Activated naive CD4-positive, alpha-beta T cell treated with anti-CD3 and anti-CD28 coated beads for 36 hours (primary cell): ENCODE results near the gene ALDH3B1. TPM values are rescaled to one million over a fixed set of nuclear protein-coding genes. Genes with fewer than 3 reads are reported as not detected.

ENCODE experiments used
- CTCF ChIA-PET: fragments of 350-600 bp; sonication (Branson Sonifier 250); formaldehyde crosslinking; loops from one replicate; lab custom pipeline; 2021; ENCODE audit warnings: antibody characterized with exemption; lab: Charles Lee
- DNase-seq: peaks from one replicate; pipeline ENCODE4 v3.0.0-alpha.2; 2020
- H3K27ac Mint-ChIP-seq: one replicate; pipeline ENCODE4 v1.8.0; 2021; ENCODE audit warnings: mild to moderate bottlenecking, mixed read lengths
- H3K27me3 Mint-ChIP-seq: one replicate; pipeline ENCODE4 v1.8.0; 2021; ENCODE audit warnings: low read depth, mixed read lengths
- H3K36me3 Mint-ChIP-seq: one replicate; pipeline ENCODE4 v1.8.0; 2021; ENCODE audit warnings: low read depth, mixed read lengths
- H3K4me1 Mint-ChIP-seq: one replicate; pipeline ENCODE4 v1.8.0; 2021; ENCODE audit warnings: low read depth, mixed read lengths
- H3K4me3 Mint-ChIP-seq: one replicate; pipeline ENCODE4 v1.8.0; 2021; ENCODE audit warnings: mild to moderate bottlenecking, moderate library complexity, mixed read lengths
- H3K9me3 Mint-ChIP-seq: one replicate; pipeline ENCODE4 v1.8.0; 2021; ENCODE audit warnings: mixed read lengths
- intact Hi-C: fragments of 100-400 bp; cut with micrococcal nuclease; formaldehyde crosslinking; loops from one replicate; pipeline ENCODE4 v1.15.1; 2023
- total RNA-seq, 2 experiments: library from RNA; stranded (reverse); gene quantifications; one replicate each; pipeline ENCODE4 v1.2.3, GENCODE V29; 2021

Gene ALDH3B1
- total RNA-seq, 2 experiments from 2014 or later: not detected

GRCh38 chr11:68018730-68019190 is 8.6 kb downstream of the ALDH3B1 start:
- intact Hi-C loops: no loop called here
- Mint-ChIP-seq H3K27me3 (no peaks in the 10 kb centered on the region), H3K4me3 (no peak overlapping the region), H3K4me1 (no peaks in the 10 kb centered on the region), H3K9me3 (no peaks in the 10 kb centered on the region), H3K27ac (no peak overlapping the region), H3K36me3 (no peaks in the 10 kb centered on the region)
- no peak for DNase-seq
- CTCF ChIA-PET: no interaction called here

DNA sequence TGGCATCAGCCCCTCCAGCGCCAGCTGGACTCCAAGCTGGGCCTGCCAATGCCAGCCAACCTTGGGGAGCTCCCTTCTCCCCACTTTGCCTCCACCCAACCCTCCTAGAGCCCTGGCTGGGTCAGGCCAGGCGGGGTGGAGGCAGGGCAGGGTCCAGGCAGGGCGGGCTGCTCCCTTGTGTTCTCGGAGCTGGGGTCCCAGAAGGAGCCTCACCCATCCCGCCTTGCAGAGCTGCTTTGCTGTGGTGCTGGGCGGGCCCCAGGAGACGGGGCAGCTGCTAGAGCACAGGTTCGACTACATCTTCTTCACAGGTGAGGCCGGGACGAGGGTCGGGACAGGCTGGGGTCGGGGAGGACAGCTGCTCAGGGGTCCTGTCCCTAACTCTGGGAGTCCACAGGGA is 9.4 kb downstream of the ALDH3B1 start:
- Mint-ChIP-seq H3K27me3 (no peaks in the 10 kb centered on the region), H3K36me3 (no peaks in the 10 kb centered on the region), H3K4me3 (no peak overlapping the region), H3K4me1 (no peaks in the 10 kb centered on the region), H3K9me3 (peaks cover 2% of the 10 kb centered on the region), H3K27ac (no peak overlapping the region)
- intact Hi-C loops: no loop called here
- DNase-seq: no peak
- CTCF ChIA-PET: no interaction called here

GRCh38 chr11:68020575-68020974 is 10.4 kb downstream of the ALDH3B1 start:
- Mint-ChIP-seq H3K9me3 (peaks cover 7% of the 10 kb centered on the region), H3K4me1 (no peaks in the 10 kb centered on the region), H3K27me3 (no peaks in the 10 kb centered on the region), H3K27ac (no peak overlapping the region), H3K36me3 (peaks cover 8% of the 10 kb centered on the region), H3K4me3 (no peak overlapping the region)
- CTCF ChIA-PET: no interaction called here
- intact Hi-C loops: no loop called here
- no peak for DNase-seq

GRCh38 chr11:68021167-68021787 is 11.2 kb downstream of the ALDH3B1 start:
- intact Hi-C loops: no loop called here
- DNase-seq: no peak
- Mint-ChIP-seq H3K27ac (no peak overlapping the region), H3K9me3 (peaks cover 7% of the 10 kb centered on the region), H3K36me3 (peaks cover 8% of the 10 kb centered on the region), H3K4me3 (no peak overlapping the region), H3K4me1 (no peaks in the 10 kb centered on the region), H3K27me3 (no peaks in the 10 kb centered on the region)
- CTCF ChIA-PET: no interaction called here

- H3K27ac Mint-ChIP-seq: no peak overlapping the region
- no peak overlapping the region for H3K4me3 Mint-ChIP-seq
- H3K4me1 Mint-ChIP-seq: no peaks in the 10 kb centered on the region
- H3K27me3 Mint-ChIP-seq: no peaks in the 10 kb centered on the region
- DNase-seq: no peak
- intact Hi-C loops: no loop called here
- H3K36me3 Mint-ChIP-seq: peaks cover 8% of the 10 kb centered on the region
- CTCF ChIA-PET: no interaction called here
- H3K9me3 Mint-ChIP-seq: peaks cover 7% of the 10 kb centered on the region
Measured at GRCh38 chr11:68022531-68022930, 12.4 kb downstream of the ALDH3B1 start.

DNA sequence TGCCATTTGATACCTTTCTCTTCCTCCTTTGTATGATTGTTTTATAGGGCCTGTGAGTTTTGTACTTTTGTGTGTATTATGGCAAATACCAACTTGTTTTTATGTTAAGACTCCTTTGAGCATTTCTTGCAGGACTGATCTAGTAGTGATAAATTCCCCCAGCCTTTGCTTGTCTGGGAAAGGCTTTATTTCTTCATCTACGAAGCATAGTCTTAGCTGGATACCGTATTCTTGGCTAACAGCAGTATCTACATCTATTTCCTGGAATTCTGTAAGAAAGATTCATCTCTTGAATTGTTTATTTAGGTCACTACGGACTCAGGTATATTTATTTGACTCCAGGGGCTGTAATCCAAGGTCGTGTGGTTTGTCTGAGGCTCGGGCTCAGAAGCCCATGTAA is 14.4 kb downstream of the ALDH3B1 start:
- H3K4me1 Mint-ChIP-seq: peaks cover 9% of the 10 kb centered on the region
- no peak for DNase-seq
- H3K36me3 Mint-ChIP-seq: peaks cover 10% of the 10 kb centered on the region
- CTCF ChIA-PET: no interaction called here
- H3K27ac Mint-ChIP-seq: no peak overlapping the region
- intact Hi-C loops: no loop called here
- H3K9me3 Mint-ChIP-seq: peaks cover 7% of the 10 kb centered on the region
- H3K4me3 Mint-ChIP-seq: no peak overlapping the region
- no peaks in the 10 kb centered on the region for H3K27me3 Mint-ChIP-seq

DNA sequence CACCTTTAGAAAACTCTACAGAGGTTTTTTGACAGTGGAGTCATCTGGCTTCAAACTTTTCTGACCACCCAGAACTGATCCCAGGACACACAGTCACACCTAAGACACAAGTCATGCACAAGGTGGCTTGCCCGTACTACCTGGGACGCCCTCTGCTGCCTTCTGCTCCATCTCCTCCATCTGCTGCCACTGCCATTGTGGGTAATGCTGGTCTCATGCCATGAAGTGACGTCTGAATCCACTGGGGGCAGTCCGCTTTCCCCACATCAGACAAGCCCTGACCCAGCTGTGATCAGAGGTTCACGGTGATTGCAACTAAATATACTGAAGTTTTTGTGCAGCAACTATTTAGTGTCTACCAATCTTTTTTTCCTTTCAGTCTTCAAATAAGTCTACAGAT is 14.9 kb downstream of the ALDH3B1 start:
- H3K4me1 Mint-ChIP-seq: peaks cover 14% of the 10 kb centered on the region
- no peak overlapping the region for H3K27ac Mint-ChIP-seq
- no peak for DNase-seq
- peaks cover 7% of the 10 kb centered on the region for H3K9me3 Mint-ChIP-seq
- intact Hi-C loops: no loop called here
- H3K27me3 Mint-ChIP-seq: no peaks in the 10 kb centered on the region
- no peak overlapping the region for H3K4me3 Mint-ChIP-seq
- CTCF ChIA-PET: interaction anchor here (0.5 to 0.7 kb wide), 2 partner anchors 182 to 184 kb away, joined by 4 read pairs; no protein-coding TSS in a partner anchor
- H3K36me3 Mint-ChIP-seq: peaks cover 10% of the 10 kb centered on the region

DNA sequence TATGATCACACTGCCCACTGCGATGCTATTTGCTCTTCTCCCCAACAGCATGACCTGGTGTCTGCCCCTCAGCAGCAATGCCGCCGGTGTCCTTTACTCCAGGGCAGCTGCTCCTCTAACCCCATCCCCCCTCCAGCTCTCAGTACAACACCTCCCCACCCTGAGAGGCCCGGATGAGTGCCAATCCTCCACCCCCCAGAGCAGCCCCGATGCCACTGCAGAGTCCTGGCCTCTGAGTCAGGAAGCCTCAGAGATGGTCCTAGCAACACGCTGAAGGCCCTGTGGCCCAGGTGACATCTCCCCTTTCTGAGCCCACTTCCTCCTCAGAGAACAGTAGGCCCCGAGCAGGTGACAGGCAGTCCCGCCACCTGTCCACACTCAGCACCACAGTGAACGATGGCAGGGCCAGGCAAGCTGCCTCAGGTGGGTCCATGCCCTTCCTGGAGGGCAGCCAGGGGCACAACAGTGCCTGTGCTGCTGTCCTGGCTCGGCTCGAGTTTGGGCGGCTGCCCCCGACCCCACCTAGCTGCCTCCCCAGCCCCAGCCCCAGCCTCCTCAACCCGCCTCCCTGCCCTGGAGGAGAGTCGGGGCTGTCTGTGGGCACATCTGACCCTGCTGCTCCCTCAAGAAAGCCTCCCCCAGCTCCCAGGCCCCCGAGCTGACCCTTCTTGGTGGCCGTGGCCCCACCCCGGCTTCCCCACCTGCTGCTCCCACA is 16.4 kb downstream of the ALDH3B1 start:
- no peak overlapping the region for H3K27ac Mint-ChIP-seq
- H3K4me1 Mint-ChIP-seq: peaks cover 19% of the 10 kb centered on the region
- no peak overlapping the region for H3K4me3 Mint-ChIP-seq
- H3K36me3 Mint-ChIP-seq: peaks cover 10% of the 10 kb centered on the region
- H3K27me3 Mint-ChIP-seq: no peaks in the 10 kb centered on the region
- peaks cover 7% of the 10 kb centered on the region for H3K9me3 Mint-ChIP-seq
- CTCF ChIA-PET: no interaction called here
- intact Hi-C loops: no loop called here
- no peak for DNase-seq

- H3K27ac Mint-ChIP-seq: no peak overlapping the region
- intact Hi-C loops: no loop called here
- no peaks in the 10 kb centered on the region for H3K27me3 Mint-ChIP-seq
- no peak overlapping the region for H3K4me3 Mint-ChIP-seq
- peaks cover 10% of the 10 kb centered on the region for H3K36me3 Mint-ChIP-seq
- peaks cover 23% of the 10 kb centered on the region for H3K4me1 Mint-ChIP-seq
- CTCF ChIA-PET: no interaction called here
- DNase-seq: no peak
- H3K9me3 Mint-ChIP-seq: peaks cover 7% of the 10 kb centered on the region
Measured at GRCh38 chr11:68027667-68028066, 17.5 kb downstream of the ALDH3B1 start.

DNA sequence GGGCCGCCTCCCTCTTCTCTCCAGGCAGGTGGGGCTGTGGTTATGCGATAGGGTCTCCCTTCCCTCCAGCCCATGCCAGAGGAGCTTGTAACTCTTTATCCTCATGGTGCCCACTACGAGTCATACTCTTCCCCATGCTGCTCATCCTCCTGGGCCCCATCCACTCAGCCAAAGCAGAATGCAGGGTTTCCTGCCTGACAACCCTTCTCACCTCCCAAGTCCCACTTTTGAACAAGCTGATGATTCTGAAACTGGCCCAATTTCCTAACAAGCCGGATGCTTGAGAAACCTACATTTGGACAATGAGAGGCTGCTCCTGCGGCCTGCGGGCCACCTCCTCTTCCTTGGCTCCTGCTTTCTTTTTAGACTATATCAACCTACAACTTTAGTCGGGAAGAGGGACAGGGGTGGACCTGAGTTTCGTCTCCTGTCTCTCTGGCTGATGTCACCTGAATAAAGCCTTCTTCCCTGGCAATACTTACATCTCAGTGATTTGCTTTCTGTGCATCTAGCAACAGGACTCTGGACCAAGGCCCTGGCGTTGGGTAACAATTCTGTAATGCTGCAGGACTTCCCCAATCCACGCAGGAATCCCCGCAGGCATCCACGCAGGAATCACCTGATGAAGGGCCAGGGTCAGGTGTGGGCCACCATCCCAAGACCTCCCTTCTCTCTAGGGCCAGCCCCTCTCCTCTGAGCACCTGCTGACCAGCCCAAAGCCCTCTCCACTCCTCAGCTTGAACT is 18.8 kb downstream of the ALDH3B1 start:
- no peak overlapping the region for H3K27ac Mint-ChIP-seq
- H3K4me1 Mint-ChIP-seq: peaks cover 23% of the 10 kb centered on the region
- H3K27me3 Mint-ChIP-seq: no peaks in the 10 kb centered on the region
- intact Hi-C loops: no loop called here
- CTCF ChIA-PET: no interaction called here
- H3K9me3 Mint-ChIP-seq: peaks cover 7% of the 10 kb centered on the region
- H3K4me3 Mint-ChIP-seq: peak overlapping the region; percentile 91
- no peak for DNase-seq
- peaks cover 12% of the 10 kb centered on the region for H3K36me3 Mint-ChIP-seq

- Mint-ChIP-seq H3K4me1 (peaks cover 23% of the 10 kb centered on the region), H3K36me3 (peaks cover 4% of the 10 kb centered on the region), H3K27me3 (no peaks in the 10 kb centered on the region), H3K4me3 (peak within 1 kb of the TSS; percentile 91), H3K9me3 (no peaks in the 10 kb centered on the region), H3K27ac (peak within 1 kb of the TSS; percentile 88)
- CTCF ChIA-PET: no interaction called here
- intact Hi-C loops: loop anchor here (1.0 to 10.0 kb wide), 8 partner anchors 9 to 526 kb away; partner anchors contain the start of genes CDK2AP2, CHKA, PITPNM1 and PPP6R3
- DNase-seq: peak; percentile 98
Measured at GRCh38 chr11:68030318-68031143, 20.4 kb downstream of the ALDH3B1 start, which contains the start of gene NDUFS8. NDUFS8 (plus strand) TSS chr11:68030681; CDS start chr11:68032152, 1,471 bp downstream.

GRCh38 chr11:68031144-68031464 is 21.0 kb downstream of the ALDH3B1 start:
- peaks cover 23% of the 10 kb centered on the region for H3K4me1 Mint-ChIP-seq
- H3K27me3 Mint-ChIP-seq: no peaks in the 10 kb centered on the region
- no peak for DNase-seq
- no peaks in the 10 kb centered on the region for H3K9me3 Mint-ChIP-seq
- intact Hi-C loops: loop anchor here (2.0 to 10.0 kb wide), 5 partner anchors 26 to 526 kb away; partner anchors contain the start of genes CDK2AP2, PITPNM1, PPP6R3 and UNC93B1
- peaks cover 4% of the 10 kb centered on the region for H3K36me3 Mint-ChIP-seq
- CTCF ChIA-PET: interaction anchor here (0.6 kb wide), 1 partner anchor 85 kb away, joined by 4 read pairs; no protein-coding TSS in a partner anchor
- H3K4me3 Mint-ChIP-seq: peak overlapping the region; percentile 91
- peak overlapping the region; percentile 88 for H3K27ac Mint-ChIP-seq
